NCI-H2107 treated with DMSO at 0.1 percent for 48 hours (cell line): ENCODE results near the gene CLEC6A.
"Not testable (repeated sequence)": the region's sequence is repeated elsewhere in the genome, so short reads cannot be mapped to it uniquely, and the experiment has no call there.

ENCODE experiments used
- DNase-seq: peaks from one replicate; lab custom pipeline; 2025; ENCODE audit not compliant: unreplicated experiment; lab: John Stamatoyannopoulos, UW

Gene CLEC6A

DNA sequence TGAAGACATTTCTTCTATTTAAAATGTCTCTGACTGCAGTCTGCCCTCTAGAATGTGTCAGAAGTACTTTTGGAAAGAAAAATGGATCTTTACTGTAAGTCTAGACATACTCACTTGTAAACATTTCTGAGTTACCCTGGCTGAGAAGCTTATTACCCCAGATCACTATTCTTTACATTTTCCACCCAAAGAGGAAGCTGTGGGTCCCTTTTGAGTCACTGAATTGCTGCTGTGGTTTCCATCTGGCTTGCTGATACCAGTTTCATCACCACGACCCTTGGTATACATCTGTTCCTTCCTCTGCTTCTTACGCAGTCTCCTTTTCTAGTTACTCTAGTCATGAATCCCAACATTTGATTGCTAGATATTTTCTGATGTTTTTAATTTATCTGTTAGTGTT, 37.3 kb downstream of the CLEC6A start:
- DNase-seq, result no peak

DNA sequence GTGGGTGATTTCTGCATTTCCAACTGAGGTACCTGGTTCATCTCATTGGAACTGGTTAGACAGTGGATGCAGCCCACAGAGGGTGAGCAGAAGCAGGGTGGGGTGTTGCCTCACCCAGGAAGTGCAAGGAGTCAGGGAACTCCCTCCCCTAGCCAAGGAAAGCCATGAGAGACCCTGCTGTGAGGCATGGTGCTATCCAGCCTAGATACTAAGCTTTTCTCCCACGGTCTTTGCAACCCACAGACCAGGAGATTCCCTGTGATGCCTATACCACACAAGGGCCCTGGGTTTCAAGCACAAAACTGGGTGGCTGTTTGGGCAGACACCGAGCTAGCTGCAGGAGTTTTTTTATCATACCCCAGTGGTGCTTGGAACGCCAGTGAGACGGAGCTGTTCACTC, 39.9 kb downstream of the CLEC6A start:
- DNase-seq, result not testable (repeated sequence)

DNA sequence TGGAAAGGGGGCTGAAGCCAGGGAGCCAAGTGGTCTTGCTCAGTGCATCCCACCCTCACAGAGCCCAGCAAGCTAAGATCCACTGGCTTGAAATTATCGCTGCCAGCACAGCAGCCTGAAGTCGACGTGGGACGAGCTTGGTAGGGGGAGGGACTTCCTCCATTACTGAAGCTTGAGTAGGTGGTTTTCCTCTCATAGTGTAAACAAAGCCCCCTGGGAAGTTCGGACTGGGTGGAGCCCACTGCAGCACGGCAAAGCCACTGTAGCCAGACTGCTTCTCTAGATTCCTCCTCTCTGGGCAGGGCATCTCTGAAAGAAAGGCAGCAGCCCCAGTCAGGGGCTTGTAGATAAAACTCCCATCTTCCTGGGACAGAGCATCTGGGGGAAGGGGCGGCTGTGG, 40.3 kb downstream of the CLEC6A start:
- not testable (repeated sequence) for DNase-seq

DNA sequence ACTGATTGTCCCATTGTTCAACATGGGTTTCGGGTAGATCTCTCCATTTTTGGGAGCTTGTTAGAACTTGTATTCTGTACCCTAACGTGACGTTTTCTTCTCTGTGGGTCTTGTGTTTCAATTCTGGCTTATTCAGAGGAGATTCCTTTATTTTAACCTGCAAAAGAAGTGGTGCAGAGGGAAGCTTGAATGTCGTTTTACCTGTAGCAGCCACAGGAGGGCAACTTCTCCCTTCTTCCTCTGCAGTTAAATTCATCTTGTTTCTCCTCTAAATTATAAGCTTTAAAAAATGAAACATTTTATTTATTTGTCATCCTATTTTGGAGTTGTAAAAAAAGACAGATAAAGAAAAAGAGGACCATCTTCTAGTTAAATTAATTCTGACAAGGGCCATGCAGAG, 43.9 kb downstream of the CLEC6A start:
- DNase-seq, result no peak

DNA sequence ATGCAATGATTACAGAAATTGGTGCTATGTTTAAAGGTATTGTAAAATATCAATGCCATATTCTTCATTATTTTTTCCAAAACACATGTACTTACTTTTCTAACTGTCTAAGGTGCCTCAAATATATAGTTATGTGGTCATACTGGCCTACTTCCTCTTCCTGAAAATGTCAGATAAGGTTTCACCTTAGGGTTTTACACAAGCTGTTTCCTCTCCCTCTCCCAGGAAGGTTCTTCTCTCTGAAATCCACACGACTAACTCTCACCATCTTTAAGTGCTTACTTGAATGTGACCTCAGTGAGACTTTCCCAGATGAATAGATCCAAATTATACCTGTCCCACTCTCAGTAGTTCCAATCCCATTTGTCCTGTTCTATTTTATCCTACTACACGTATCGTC, 46.0 kb downstream of the CLEC6A start:
- no peak for DNase-seq

DNA sequence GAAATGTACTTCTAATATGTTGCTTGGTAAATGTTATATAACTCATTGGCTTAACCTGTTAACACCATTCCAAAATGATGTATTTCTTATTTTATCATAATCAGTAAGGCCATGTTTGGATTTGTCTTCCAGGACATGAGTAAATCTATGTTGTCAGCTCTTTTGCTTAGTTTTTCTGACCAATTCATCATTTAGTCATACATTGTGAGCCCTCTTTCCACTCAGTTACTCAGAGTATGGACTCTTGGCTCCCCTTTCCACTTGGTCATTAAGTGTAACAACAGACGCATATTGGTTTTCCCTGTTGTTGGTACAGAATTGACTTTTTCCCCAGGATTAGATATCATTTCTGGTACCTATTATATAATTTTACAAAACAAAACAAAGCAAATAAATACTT, 48.6 kb downstream of the CLEC6A start:
- no peak for DNase-seq

DNA sequence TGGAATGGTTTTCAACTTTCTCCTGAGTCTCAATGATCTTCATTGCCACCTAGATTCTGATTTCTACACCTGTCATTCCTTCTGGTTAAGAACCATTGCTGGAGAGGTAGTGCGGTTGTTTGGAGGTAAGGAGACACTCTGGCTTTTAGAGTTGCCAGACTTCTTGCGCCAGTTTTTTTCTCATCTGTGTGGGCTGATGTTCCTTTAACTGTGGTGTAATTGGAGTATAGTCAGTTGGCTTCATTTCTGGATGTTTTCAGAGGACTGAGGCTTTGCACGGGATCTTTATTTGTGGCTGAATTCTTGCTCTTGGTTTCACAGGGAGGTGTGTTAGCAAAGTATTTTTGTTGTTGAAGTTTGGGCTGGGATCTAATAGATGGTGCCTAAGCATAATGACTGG, 51.8 kb downstream of the CLEC6A start:
- DNase-seq, result no peak

DNA sequence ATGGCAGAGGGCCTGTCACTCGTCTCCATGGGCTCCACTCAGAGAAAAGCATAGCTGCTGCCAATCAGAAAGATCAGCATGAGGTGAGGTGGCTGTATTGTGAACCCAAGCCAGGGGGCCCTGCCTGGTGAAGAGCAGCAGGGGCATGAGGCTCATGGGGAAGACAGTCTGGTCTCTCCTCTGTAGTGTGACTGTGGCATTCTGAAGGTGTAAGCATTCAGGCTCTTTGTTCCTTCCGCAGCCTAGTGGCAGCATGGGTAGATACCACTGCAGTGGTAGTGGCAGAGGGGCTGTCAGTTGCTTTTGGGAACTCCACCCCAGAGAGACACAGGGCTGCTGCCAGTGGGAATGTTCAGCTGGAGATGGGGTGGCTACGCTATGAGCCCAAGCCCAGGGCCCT, 52.5 kb downstream of the CLEC6A start:
- DNase-seq, result no peak

DNA sequence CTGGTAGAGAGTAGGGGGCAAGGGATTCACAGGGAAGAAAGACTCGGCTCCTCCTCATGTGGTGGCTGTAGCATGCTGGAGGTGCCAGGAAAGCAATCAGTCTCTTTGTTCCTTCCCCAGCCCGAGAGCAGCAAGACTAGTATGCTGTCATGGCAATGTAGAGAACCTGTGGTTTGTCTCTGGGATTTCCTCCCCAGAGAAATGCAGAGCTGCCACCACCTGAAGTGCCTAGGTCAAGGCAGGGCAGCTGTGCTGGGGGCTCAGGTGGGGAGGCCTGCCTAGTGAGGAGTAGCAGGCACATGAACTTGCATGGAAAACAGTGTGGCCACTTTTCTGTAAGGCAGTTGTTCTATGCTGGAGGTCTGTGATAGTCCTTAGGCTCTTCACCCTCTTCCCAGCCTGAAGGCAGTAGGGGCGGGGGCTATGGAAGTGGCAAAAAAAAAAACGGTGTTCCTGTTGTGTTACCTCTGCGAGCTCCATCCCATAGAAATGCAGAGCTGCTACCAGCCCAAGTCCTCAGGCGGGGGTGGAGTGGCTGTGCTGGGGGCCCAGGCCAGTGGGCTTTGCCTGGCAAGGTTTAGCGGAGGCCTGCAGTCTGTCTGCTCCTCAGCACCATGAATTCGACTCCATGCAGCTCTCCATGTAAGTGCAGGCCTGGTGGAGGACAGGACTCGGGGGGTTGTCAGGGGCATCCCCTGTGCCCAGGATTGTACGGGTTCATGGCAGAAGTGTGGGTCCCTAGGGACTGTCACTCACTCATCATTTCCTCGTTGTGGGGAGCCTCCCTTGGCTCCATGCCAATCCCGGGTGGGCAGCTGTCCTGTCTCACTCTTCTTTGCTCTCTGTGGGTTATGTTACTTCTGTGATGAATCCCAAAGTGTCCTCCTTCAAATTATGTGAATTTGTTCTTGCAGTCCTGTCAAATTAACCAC, 53.4 kb downstream of the CLEC6A start:
- no peak for DNase-seq

DNA sequence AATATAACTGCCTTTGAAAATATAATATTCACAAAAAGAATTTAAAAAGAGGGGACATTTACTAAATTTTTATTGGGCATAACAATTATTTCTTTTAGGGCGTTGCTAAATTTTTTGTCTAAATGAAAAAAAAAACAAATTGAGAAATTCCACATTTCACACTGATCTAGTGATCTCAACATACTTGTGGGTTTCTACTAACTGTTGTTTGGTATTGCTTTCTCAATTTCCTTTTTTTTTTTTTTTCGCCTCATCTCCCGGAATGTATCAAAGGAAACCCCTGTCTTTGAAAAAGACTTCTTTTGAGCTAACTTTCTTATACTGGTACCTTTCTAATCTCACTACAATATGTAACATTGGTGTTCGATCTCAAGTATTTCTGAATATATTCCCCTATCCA, 57.5 kb downstream of the CLEC6A start, which contains the start of gene CLEC4D:
Gene CLEC4D (plus strand): TSS at position 248 of the 400 bp plus-strand sequence. CDS start 230 bp downstream, outside the sequence.
- no peak for DNase-seq

DNA sequence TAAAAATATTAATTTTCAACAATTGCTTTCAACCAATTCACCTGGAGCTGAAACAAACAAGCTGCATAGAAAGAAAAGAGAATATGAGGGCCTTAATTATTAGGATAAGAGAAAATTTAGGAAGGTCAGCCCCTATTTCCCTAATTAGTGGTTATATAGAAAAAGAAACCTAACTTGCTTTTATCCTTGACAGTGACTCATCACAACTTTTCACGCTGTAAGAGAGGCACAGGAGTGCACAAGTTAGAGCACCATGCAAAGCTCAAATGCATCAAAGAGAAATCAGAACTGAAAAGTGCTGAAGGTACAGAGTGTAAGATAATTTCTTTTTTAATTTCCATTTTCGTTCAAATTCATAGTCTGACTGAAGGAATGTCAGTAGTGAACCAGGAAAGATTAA, 62.2 kb downstream of the CLEC6A start:
- no peak for DNase-seq

DNA sequence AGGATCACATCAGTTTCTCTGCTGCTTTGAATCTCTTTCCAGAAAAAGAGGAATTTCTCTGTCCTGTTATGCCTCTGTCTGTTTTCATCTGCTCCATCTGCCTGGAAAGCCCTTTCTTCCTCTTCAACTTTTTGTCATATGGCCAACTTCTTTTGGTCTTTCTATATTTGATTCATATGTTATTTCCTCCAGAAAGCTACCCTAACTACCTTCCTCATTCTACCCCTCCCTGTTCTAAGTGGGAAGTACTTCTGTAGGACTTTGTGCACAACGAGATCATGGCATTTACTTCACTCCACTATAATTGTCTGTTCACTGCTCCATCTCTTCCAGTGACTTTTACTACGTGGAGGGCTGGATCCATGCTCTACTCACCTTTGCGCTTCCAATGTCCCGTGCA, 63.4 kb downstream of the CLEC6A start:
- DNase-seq, result no peak

DNA sequence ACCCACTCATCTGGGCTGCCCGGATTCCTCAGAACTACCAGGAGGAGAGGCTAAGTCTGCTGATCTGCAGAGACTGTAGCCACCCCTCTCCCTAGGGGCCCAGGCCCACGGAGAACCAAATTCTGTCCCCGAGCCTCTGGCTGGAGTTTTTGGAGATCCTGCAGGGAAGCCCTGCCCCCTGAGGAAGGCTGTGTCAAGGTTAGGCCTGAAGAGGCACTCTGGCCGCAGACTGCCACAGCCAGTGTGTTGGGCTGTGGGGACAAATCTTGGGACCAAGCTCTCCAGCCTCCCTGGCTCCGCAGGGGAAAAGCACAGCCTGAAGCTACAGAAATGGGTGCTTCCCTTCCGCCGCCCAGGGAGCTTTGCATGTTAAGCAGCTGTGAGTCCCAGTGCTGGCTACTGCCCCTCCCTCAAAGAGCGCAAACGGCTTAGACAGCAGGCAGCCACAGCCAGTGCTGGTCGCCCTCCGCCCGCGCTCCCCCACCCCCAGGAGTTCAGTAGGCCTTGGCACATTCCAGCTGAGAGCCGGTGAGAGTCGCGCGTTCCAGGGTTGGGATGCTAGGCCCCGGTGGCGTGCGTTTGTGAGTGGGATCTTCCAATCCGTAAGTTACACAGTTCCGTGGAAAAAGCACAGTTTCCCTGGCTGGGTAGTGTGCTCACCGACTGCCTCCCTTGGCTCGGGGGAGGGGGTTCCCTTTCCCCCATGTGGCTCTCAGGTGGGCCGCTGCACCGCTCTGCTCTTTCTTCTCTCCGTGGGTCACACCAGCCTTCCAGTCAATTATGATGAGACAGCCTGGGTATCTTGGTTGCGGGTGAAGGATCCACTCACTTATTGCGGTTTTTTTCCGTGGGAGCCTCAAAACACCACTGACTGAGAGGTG, 71.7 kb downstream of the CLEC6A start:
- DNase-seq, result no peak
